NCI-H510A (cell line): Measurements from ENCODE around the gene CFAP43.

Experiments
- DNase-seq: peaks from one replicate; lab custom pipeline; 2025; lab: John Stamatoyannopoulos, UW

Gene CFAP43

DNA sequence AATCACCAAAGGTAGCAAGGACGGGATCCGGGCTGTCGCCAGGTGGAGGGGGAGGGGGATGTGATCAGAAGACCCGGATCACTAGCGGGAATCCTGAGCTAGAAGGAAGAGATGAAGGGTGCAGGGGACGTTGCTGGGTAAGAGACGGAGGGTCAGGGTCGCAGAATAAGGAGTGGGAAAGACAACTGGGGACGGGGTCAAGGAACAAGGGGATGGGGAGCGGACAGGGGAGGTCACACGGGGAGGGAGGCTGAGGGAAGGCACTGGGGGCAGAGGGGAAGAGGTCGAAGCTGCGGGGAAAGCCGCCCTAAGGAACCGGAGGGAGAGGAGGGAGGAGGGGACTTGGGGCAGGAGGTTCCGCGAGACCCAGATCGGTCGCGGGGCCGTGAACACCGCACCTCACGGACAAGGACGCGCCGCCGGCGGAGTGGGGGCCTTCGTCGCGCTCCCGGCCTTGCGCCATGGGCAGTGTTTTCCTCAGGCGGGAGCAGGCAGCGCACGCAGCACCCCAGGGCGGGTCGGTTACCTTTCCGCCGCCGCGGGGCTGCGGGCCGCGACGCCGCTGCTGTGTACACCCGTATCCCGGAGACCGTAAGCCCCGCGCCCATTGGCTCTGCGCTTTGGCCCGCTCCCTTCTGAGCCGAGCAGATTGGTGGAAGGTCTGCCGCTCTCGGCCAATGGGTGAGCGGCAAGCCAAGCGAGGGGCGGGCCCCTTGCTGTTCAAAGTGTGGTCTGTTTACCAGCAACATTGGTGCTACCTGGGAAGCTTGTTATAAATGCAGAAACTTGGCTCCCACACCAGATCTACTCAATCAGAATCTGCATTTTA lies at the start of gene CFAP43:
CFAP43 (minus strand) TSS at position 581 of the 829 bp plus-strand sequence; CDS start at position 463, 118 bp downstream.
- DNase-seq: peak; percentile 94

DNA sequence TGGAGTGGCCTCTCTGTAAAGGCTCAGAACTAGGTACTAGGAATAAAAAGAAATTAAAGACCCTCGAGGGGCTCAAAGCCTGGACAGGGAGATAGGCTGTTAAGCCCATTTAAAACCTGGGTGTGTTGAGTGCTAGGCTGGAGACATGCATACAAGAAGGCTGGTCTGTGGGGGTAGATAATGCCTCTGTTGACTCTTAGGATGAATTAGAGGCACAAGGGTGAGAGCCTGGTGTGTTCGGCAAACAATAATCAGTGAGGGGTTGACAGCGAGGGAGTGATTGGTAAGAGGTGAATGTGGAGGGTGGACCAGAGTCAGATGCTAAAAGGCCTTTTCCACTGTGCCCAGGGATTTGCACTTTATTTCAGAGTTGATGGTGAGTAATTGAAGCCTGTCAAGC lies 49.5 kb upstream of the CFAP43 start:
- no peak for DNase-seq

- no peak for DNase-seq
Measured at GRCh38 chr10:104279550-104280259, 47.5 kb upstream of the CFAP43 start.

- peak; percentile 11 for DNase-seq
Measured at GRCh38 chr10:104277785-104278184, 45.6 kb upstream of the CFAP43 start.

- no peak for DNase-seq
Measured at GRCh38 chr10:104276192-104276591, 44.0 kb upstream of the CFAP43 start.

DNA sequence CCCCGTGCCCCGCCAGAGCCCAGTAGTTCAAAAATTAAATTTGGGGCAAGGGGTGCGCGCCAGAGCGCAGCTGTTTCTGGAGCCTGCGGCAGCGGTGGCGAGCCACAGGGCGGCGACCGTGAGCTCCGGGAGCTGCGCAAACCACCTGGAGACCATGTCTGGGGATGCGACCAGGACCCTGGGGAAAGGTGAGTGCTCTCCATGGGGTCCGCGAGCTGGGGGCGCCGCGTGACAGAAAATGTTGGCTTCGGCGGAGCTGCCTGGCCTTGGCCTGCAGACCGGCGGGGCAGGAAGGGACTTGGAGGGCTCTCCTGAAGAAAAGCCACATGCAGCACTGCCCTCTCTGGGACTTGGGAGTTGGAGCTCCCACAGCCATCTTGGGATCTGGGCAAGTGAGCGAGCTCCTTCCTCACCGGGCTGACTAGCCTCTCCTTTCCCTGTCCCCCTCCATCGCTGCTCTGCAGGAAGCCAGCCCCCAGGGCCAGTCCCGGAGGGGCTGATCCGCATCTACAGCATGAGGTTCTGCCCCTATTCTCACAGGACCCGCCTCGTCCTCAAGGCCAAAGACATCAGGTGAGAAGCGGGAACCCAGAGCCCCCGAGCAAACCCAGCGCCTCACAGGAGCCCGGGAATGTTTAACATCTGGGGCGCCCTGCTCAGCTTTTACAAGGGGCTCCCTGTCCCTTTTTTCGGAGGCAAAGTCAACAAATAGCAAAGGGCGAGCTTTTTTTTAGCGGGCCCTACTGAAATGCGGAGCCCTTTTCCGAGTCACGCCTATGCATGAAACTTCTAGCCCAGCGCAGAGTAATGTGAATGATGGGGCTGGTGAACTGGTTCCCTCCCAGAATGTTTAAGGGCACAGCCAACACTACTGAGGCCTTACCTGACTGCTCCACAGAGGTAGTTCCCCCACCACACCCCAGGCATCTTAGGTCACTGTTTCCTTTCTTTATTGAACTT lies 42.9 kb upstream of the CFAP43 start:
- DNase-seq: no peak

DNA sequence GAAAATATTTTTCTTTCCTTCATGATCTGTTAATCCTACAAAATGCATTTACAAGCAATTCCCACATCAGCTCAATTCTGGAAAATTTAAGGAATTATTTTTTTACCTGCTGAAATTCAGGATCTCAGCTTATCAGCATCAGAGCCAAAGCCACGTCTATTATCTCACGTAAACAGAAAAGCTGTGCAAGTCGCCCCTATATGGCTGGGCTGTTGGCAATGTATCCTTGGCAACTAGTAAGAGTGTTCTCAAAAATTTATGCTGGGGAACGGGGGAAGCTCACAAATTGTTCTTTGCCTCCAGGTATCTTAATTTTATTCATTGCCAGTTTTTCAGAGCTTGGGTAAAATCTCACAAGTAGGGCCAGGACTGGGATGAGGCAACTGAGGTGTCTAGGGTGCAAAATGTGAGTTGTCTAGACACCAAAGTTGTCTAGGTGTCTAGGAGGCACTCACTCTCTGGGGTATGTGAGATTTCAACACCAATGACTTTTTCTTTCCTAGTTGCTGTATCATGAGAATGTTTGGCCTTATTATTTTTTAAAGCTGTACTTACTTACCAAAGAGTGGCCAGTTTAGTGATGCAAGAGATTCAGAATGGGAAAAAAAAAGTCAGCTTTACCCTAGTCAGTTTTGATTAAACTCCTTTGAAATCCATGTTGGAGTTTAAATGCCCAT lies 41.9 kb upstream of the CFAP43 start:
- no peak for DNase-seq

DNA sequence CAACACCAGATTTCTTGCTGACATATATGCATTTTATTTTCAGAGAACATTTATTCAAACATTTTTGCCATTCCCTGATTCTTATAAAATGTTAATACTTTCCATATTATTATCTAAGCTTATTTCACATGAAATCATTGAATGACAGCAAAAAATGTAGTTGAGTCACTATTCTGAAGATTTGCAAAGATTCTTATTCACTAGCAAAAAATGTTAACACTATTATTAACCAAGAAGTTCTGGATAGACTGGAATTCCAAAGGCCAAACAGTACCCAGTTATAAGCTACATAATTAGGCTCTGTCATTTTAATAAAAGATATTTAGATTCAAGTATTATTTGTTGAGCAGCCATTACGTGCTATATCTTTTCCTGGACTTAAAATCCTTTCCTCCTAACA lies 41.1 kb upstream of the CFAP43 start:
- no peak for DNase-seq

- DNase-seq: peak; percentile 99
Measured at GRCh38 chr10:104268713-104269645, 36.8 kb upstream of the CFAP43 start, which contains the start of gene GSTO2. Gene GSTO2, plus strand, starts transcription at chr10:104269184. Its CDS starts 5,732 bp downstream, at chr10:104274916.

DNA sequence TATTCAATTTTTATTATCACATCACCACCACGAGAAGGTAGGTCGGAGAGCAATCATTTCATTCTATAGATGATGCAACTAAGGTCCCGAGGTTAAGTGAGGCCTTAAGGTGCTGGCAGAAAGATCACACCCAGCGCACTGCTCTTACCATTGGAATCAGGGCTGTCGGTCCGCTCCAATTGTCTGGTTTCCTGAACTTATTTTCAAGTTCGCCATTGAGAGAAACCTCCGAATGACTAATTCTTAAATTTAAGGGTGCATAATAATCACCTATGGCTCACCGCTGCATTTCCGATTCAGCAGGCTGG lies 36.2 kb upstream of the CFAP43 start:
- DNase-seq: no peak

GRCh38 chr10:104267721-104268404 lies 35.7 kb upstream of the CFAP43 start:
- DNase-seq: no peak

- no peak for DNase-seq
Measured at GRCh38 chr10:104264783-104265182, 32.6 kb upstream of the CFAP43 start.

GRCh38 chr10:104262055-104262454 lies 29.9 kb upstream of the CFAP43 start:
- no peak for DNase-seq

DNA sequence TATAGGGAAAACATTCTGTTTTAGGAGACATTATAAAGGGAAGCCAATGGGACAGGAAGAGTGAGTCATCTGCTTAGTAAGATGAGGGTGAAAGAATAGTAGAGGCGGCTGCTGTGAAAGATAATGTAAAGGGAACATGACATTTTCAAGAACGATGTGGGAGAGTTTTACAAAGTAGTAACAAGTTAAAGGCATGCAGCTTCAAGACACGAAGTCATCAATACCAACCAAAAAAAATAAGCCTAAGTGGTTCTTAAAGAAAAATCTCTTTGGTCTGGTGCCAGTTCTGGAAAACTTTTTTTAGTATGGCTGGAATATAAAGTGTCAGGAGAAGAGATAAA lies 28.6 kb upstream of the CFAP43 start:
- DNase-seq: no peak

GRCh38 chr10:104259999-104260774 lies 28.0 kb upstream of the CFAP43 start:
- DNase-seq: no peak

- no peak for DNase-seq
Measured at GRCh38 chr10:104259456-104259855, 27.3 kb upstream of the CFAP43 start.

- no peak for DNase-seq
Measured at GRCh38 chr10:104258209-104258608, 26.0 kb upstream of the CFAP43 start.

GRCh38 chr10:104257235-104257634 lies 25.1 kb upstream of the CFAP43 start:
- no peak for DNase-seq

DNA sequence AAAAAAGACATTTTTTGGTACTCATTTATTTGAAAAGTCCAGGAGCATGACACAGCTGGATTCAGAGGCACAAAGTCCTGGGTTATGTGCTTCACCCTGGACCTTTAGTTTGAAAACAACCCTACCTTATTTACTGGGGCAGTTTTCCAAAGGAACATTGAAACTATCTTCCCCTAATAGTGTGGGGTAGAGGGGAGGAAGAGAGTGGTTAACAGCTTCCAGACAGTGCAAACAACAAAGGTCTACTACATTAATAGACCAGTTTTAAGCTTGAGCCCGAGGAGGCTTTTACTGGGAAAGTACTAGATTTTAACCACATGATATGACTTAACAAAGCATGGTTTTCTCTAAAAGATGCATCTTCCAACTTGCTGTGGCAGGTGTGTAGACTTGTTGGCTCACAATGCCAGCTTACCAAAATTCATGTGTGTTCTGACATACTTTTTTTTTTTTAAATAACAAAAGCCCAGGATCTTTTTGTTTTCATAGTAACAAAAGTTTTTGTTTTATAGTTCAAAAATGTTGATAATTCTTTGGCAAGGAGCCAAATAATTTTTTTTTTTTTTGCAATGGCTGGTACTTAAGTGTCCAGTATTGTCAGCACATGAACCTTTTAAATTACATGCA lies 24.3 kb upstream of the CFAP43 start:
- no peak for DNase-seq
